Stimulated activated naive CD8-positive, alpha-beta T cell treated with anti-CD3 and anti-CD28 coated beads, Interleukin-15, Interleukin-2, amounts not matched to agents 100 ng/mL and 50 ng/mL, for 24 hours (primary cell): Measurements from ENCODE around the gene OR56A5.
"Not testable (repeated sequence)": the region's sequence is repeated elsewhere in the genome, so short reads cannot be mapped to it uniquely, and the experiment has no call there.

Experiments
- H3K27ac Mint-ChIP-seq: one replicate; pipeline ENCODE4 v1.8.0; 2021; ENCODE audit warnings: mild to moderate bottlenecking, mixed read lengths
- H3K27me3 Mint-ChIP-seq: one replicate; pipeline ENCODE4 v1.8.0; 2021; ENCODE audit warnings: mixed read lengths
- H3K36me3 Mint-ChIP-seq: one replicate; pipeline ENCODE4 v1.8.0; 2021; ENCODE audit warnings: low read depth, mixed read lengths
- H3K4me1 Mint-ChIP-seq: one replicate; pipeline ENCODE4 v1.8.0; 2021; ENCODE audit warnings: low read depth, mixed read lengths
- H3K4me3 Mint-ChIP-seq: one replicate; pipeline ENCODE4 v1.8.0; 2021; ENCODE audit warnings: mild to moderate bottlenecking, mixed read lengths
- H3K9me3 Mint-ChIP-seq: one replicate; pipeline ENCODE4 v1.8.0; 2021; ENCODE audit warnings: mixed read lengths

OR56A5 gene

DNA sequence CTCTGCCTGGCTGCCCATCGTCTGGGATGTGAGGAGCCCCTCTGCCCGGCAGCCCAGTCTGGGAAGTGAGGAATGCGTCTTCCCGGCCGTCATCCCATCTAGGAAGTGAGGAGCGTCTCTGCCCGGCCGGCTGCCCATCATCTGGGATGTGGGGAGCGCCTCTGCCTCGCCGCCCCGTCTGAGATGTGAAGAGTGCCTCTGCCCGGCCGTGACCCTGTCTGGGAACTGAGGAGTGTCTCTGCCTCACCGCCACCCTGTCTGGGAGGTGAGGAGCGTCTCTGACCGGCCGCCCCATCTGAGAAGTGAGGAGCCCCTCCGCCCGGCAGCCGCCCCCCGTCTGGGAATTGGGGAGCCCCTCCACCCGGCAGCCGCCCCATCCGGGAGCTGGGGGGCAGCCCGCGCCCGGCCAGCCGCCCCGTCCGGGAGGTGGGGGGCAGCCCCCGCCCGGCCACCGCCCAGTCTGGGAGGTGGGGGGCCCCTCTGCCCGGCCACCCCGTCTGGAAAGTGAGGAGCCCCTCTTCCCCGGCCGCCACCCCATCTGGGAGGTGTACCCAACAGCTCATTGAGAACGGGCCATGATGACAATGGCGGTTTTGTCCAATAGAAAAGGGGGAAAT lies 7.5 kb downstream of the OR56A5 start:
- not testable (repeated sequence) for H3K27me3 Mint-ChIP-seq, H3K4me1 Mint-ChIP-seq, H3K36me3 Mint-ChIP-seq, H3K4me3 Mint-ChIP-seq, H3K27ac Mint-ChIP-seq
- H3K9me3 Mint-ChIP-seq, result peaks cover 22% of the 10 kb centered on the region

GRCh38 chr11:5955586-5955985 lies 12.7 kb downstream of the OR56A5 start:
- Mint-ChIP-seq H3K4me3 (no peak overlapping the region), H3K27ac (no peak overlapping the region)

DNA sequence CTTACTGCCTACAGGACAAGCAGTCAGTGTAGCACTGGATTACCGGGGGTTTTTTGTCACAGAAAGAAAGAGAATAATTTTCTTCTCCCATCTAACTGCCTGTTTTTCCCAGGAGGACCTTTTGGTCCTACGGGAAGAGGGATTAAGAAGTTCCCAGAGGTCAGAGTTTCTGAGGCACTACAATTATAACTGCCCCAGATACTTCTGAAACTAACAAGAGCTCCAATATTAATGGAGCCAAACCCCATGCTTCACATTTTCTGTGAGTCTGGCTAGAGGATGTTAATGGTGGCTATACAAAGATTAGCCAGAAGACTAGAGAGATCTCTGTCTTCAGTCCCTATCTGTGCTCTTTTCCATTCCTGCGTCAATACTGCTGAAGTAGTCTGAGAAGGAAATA lies 26.3 kb downstream of the OR56A5 start, which contains the start of gene OR56A3:
TSS of gene OR56A3 (plus strand) at position 301 of the 400 bp plus-strand sequence. CDS start 5,096 bp downstream, outside the sequence.
- no peak within 1 kb of the TSS for H3K4me3 Mint-ChIP-seq
- H3K9me3 Mint-ChIP-seq, result peaks cover 3% of the 10 kb centered on the region
- H3K27ac Mint-ChIP-seq, result no peak within 1 kb of the TSS
- no peaks in the 10 kb centered on the region for H3K4me1 Mint-ChIP-seq
- peaks cover 9% of the 10 kb centered on the region for H3K27me3 Mint-ChIP-seq
- H3K36me3 Mint-ChIP-seq, result no peaks in the 10 kb centered on the region

More at GRCh38 chr11:5955586-5955985, 12.7 kb downstream of the OR56A5 start:
- H3K27me3 Mint-ChIP-seq, result peaks cover 3% of the 10 kb centered on the region
- no peaks in the 10 kb centered on the region for H3K36me3 Mint-ChIP-seq
- H3K4me1 Mint-ChIP-seq, result no peaks in the 10 kb centered on the region
- peaks cover 6% of the 10 kb centered on the region for H3K9me3 Mint-ChIP-seq

DNA sequence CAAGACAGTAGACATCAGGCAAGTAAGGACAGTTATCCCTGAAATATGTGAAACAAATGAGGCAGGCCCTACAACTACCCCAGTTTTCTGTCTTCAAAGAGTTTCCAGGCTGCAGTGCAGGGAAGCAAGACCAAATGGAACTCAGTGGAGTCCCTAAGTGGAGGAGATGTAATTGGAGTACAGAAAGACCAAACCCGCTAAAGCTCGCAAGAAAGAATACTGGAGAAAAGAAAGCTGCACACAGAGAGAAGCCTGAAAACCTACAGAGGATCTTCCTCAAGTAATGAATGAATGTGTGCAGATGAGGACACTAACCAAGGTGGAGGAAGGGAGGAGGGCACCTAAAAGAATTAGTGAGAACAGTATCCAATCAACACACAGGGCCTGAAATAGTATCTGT lies 27.5 kb downstream of the OR56A5 start:
- no peak overlapping the region for H3K4me3 Mint-ChIP-seq
- peaks cover 3% of the 10 kb centered on the region for H3K9me3 Mint-ChIP-seq
- no peaks in the 10 kb centered on the region for H3K4me1 Mint-ChIP-seq
- H3K27me3 Mint-ChIP-seq, result peaks cover 6% of the 10 kb centered on the region
- no peaks in the 10 kb centered on the region for H3K36me3 Mint-ChIP-seq
- H3K27ac Mint-ChIP-seq, result no peak overlapping the region

- Mint-ChIP-seq H3K27ac (no peak overlapping the region), H3K9me3 (peaks cover 3% of the 10 kb centered on the region), H3K27me3 (no peaks in the 10 kb centered on the region), H3K4me3 (no peak overlapping the region), H3K36me3 (no peaks in the 10 kb centered on the region), H3K4me1 (no peaks in the 10 kb centered on the region)
Observed at GRCh38 chr11:5938603-5938965, 29.7 kb downstream of the OR56A5 start.

DNA sequence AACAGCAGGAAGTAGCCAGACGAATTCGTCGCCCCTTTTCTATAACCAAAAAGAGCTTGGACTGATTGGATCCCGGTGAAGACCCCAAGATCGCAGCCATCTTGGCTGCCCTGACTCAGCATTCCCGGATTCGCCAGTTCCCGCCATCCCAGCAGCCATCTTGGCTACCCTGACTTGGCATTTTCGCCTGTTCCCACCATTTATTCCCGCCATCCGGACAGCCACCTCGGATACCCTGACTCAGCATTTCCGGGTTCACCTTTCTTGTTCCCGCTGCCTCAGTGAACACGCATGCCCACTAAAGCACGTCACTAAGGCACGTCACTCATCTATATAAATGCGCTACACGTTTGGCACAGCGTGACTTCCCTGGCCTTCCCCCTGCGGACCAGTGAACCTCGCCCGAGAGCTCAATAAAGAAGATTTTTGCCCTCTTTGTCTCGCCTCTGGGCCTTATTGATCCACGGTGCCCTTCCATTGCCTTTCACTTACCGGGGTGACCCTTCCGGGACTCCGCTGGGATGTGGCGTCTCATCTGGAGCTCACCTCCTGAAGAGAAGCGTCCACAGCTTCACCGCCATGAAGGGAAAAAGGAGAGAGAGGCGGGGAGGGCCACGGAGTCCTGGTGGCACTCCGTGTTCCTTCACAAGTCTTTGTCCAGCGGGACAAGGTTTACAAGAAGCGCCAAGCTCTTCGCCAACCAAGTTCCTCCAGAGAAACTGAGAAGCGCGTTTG lies 30.3 kb downstream of the OR56A5 start:
- no peaks in the 10 kb centered on the region for H3K4me1 Mint-ChIP-seq
- peaks cover 3% of the 10 kb centered on the region for H3K9me3 Mint-ChIP-seq
- H3K4me3 Mint-ChIP-seq, result no peak overlapping the region
- H3K27me3 Mint-ChIP-seq, result no peaks in the 10 kb centered on the region
- H3K36me3 Mint-ChIP-seq, result no peaks in the 10 kb centered on the region
- no peak overlapping the region for H3K27ac Mint-ChIP-seq

- H3K4me1 Mint-ChIP-seq, result no peaks in the 10 kb centered on the region
- H3K27me3 Mint-ChIP-seq, result no peaks in the 10 kb centered on the region
- H3K36me3 Mint-ChIP-seq, result no peaks in the 10 kb centered on the region
- H3K9me3 Mint-ChIP-seq, result peaks cover 29% of the 10 kb centered on the region
- H3K27ac Mint-ChIP-seq, result no peak overlapping the region
- H3K4me3 Mint-ChIP-seq, result no peak overlapping the region
Observed at GRCh38 chr11:5933116-5933515, 35.2 kb downstream of the OR56A5 start.

- no peak overlapping the region for H3K27ac Mint-ChIP-seq
- no peaks in the 10 kb centered on the region for H3K4me1 Mint-ChIP-seq
- peaks cover 27% of the 10 kb centered on the region for H3K9me3 Mint-ChIP-seq
- no peaks in the 10 kb centered on the region for H3K27me3 Mint-ChIP-seq
- no peaks in the 10 kb centered on the region for H3K36me3 Mint-ChIP-seq
- no peak overlapping the region for H3K4me3 Mint-ChIP-seq
Observed at GRCh38 chr11:5932671-5933070, 35.6 kb downstream of the OR56A5 start.

GRCh38 chr11:5931061-5931460 lies 37.2 kb downstream of the OR56A5 start:
- Mint-ChIP-seq H3K4me1 (no peaks in the 10 kb centered on the region), H3K4me3 (no peak overlapping the region), H3K9me3 (peaks cover 27% of the 10 kb centered on the region), H3K27ac (no peak overlapping the region), H3K36me3 (no peaks in the 10 kb centered on the region), H3K27me3 (no peaks in the 10 kb centered on the region)

- H3K4me1 Mint-ChIP-seq, result no peaks in the 10 kb centered on the region
- no peaks in the 10 kb centered on the region for H3K36me3 Mint-ChIP-seq
- H3K27ac Mint-ChIP-seq, result no peak overlapping the region
- H3K9me3 Mint-ChIP-seq, result peaks cover 27% of the 10 kb centered on the region
- H3K4me3 Mint-ChIP-seq, result no peak overlapping the region
- no peaks in the 10 kb centered on the region for H3K27me3 Mint-ChIP-seq
Observed at GRCh38 chr11:5930614-5931013, 37.7 kb downstream of the OR56A5 start.

DNA sequence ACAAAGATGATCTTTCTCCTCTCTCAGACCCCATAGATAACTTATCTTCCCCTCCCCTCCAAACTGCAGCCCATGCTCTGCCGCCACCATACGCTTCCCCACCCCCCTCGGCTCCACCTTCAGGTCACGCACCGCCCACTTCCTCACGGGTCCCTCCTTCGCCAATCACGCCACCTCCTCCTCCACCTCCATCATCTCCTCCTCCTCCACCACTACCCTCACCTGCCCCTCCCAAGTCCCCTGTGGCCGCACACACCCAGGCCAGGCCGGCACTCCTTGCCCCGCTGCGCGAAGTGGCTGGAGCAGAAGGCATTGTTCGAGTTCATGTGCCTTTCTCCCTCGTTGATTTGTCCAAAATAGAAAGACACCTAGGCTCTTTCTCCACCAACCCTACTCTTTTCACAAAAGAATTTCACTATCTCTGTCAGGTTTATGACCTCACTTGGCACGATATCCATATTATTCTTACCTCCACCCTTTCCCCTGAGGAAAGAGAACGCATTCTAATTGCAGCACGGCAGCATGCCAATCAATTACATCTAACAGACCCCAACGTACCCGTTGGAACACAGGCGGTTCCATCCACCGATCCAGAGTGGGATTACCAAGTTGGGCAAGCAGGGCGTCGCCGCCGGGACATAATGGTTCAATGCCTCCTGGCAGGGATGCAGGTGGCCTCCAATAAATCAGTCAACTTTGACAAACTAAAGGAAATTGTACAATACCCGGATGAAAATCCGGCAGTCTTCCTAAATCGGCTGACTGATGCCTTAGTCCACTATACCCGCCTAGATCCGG lies 38.5 kb downstream of the OR56A5 start:
- Mint-ChIP-seq H3K27ac (no peak overlapping the region), H3K36me3 (no peaks in the 10 kb centered on the region), H3K9me3 (peaks cover 35% of the 10 kb centered on the region), H3K4me1 (no peaks in the 10 kb centered on the region), H3K4me3 (no peak overlapping the region), H3K27me3 (no peaks in the 10 kb centered on the region)

DNA sequence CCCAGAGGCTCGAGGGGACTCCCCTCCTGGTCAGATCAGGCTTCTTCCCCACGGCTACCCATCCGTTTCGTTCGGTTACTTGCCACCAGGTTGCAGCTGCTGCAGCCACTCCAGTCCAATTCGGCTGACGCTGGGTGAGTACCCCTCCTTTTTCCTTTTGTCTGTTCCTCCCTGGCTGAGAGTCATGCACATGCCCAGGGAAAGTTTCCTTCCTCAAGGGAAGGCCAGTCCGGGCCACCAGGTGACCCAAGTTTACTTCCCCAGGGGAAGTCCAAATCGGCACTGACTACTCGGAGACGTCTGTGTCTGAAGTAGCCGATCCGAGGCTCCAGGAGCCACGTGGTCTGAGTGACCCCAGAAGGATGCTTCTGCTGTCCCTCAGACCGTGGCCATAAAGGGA lies 39.5 kb downstream of the OR56A5 start:
- H3K27ac Mint-ChIP-seq, result no peak overlapping the region
- no peaks in the 10 kb centered on the region for H3K27me3 Mint-ChIP-seq
- no peaks in the 10 kb centered on the region for H3K4me1 Mint-ChIP-seq
- H3K36me3 Mint-ChIP-seq, result no peaks in the 10 kb centered on the region
- no peak overlapping the region for H3K4me3 Mint-ChIP-seq
- H3K9me3 Mint-ChIP-seq, result peaks cover 40% of the 10 kb centered on the region

- no peaks in the 10 kb centered on the region for H3K27me3 Mint-ChIP-seq
Observed at GRCh38 chr11:5928271-5928670, 40.0 kb downstream of the OR56A5 start.

GRCh38 chr11:5923794-5924193 lies 44.5 kb downstream of the OR56A5 start:
- Mint-ChIP-seq H3K4me3 (no peak overlapping the region), H3K27ac (no peak overlapping the region), H3K9me3 (peaks cover 21% of the 10 kb centered on the region), H3K36me3 (no peaks in the 10 kb centered on the region), H3K4me1 (no peaks in the 10 kb centered on the region), H3K27me3 (no peaks in the 10 kb centered on the region)

More at GRCh38 chr11:5928271-5928670, 40.0 kb downstream of the OR56A5 start:
- H3K9me3 Mint-ChIP-seq, result peaks cover 40% of the 10 kb centered on the region
- H3K36me3 Mint-ChIP-seq, result no peaks in the 10 kb centered on the region
- no peak overlapping the region for H3K27ac Mint-ChIP-seq
- H3K4me1 Mint-ChIP-seq, result no peaks in the 10 kb centered on the region
- H3K4me3 Mint-ChIP-seq, result no peak overlapping the region

GRCh38 chr11:5923427-5923776 lies 44.9 kb downstream of the OR56A5 start:
- H3K4me3 Mint-ChIP-seq, result no peak overlapping the region
- no peaks in the 10 kb centered on the region for H3K36me3 Mint-ChIP-seq
- peaks cover 20% of the 10 kb centered on the region for H3K9me3 Mint-ChIP-seq
- H3K4me1 Mint-ChIP-seq, result no peaks in the 10 kb centered on the region
- H3K27me3 Mint-ChIP-seq, result peaks cover 2% of the 10 kb centered on the region
- no peak overlapping the region for H3K27ac Mint-ChIP-seq
